T1000 (cell line): ENCODE data around the gene ZBTB39.
"Not testable (repeated sequence)": the region's sequence is repeated elsewhere in the genome, so short reads cannot be mapped to it uniquely, and the experiment has no call there.

Experiments used
- DNase-seq: peaks from one replicate; lab custom pipeline; 2025; ENCODE audit warnings: mixed read lengths; lab: John Stamatoyannopoulos, UW

Gene ZBTB39, protein sequence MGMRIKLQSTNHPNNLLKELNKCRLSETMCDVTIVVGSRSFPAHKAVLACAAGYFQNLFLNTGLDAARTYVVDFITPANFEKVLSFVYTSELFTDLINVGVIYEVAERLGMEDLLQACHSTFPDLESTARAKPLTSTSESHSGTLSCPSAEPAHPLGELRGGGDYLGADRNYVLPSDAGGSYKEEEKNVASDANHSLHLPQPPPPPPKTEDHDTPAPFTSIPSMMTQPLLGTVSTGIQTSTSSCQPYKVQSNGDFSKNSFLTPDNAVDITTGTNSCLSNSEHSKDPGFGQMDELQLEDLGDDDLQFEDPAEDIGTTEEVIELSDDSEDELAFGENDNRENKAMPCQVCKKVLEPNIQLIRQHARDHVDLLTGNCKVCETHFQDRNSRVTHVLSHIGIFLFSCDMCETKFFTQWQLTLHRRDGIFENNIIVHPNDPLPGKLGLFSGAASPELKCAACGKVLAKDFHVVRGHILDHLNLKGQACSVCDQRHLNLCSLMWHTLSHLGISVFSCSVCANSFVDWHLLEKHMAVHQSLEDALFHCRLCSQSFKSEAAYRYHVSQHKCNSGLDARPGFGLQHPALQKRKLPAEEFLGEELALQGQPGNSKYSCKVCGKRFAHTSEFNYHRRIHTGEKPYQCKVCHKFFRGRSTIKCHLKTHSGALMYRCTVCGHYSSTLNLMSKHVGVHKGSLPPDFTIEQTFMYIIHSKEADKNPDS

DNA sequence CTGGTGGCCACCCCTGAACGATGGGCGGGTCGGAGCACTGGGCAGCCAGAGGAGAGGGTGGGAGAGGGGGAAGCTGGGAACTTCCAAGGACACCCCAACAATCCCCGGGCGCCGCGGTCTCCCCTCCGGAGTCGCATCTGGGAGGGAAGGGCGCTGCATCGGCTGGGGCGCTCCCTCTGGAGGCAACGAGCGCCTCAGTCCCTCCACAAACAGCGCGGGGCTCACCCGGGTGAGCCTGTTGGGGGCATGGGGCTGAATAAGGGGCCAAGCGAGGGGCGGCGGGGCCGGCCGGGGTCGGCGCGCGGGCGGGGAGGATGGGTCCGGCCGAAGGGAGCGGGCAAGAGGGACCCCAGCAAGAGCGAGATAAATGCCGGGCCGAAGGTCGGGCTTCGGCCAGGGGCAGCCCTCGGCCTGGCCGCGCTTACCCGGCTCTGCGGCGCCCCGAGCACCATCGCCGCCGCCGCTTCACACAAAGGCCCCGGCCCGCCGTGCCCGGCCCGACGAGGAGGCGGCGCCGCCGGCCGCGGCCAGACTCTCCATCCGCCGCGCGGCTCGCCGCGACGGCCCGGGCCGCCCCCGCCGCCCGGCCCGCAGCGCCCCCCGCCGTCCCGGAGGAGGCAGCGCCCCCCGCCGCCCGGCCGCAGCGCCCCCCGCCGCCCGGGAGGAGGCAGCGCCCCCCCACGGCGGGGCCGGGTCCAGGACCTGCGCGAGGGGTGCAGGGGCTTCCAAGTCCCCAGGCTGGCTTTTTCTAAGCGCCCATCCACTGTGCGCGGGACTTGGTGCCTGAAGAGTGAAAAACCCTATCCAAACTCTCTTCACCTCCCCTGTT, at the start of gene ZBTB39:
Gene ZBTB39 (minus strand): TSS at position 567 of the 829 bp plus-strand sequence. CDS start 1,629 bp downstream, outside the sequence.
- DNase-seq = peak; percentile 36

GRCh38 chr12:57055824-57056223, 49.5 kb upstream of the ZBTB39 start:
- DNase-seq = no peak

- DNase-seq = not testable (repeated sequence)
Measured at GRCh38 chr12:57053901-57054300, 47.6 kb upstream of the ZBTB39 start.

GRCh38 chr12:57053146-57053545, 46.8 kb upstream of the ZBTB39 start:
- not testable (repeated sequence) for DNase-seq

GRCh38 chr12:57051011-57051410, 44.7 kb upstream of the ZBTB39 start:
- no peak for DNase-seq

DNA sequence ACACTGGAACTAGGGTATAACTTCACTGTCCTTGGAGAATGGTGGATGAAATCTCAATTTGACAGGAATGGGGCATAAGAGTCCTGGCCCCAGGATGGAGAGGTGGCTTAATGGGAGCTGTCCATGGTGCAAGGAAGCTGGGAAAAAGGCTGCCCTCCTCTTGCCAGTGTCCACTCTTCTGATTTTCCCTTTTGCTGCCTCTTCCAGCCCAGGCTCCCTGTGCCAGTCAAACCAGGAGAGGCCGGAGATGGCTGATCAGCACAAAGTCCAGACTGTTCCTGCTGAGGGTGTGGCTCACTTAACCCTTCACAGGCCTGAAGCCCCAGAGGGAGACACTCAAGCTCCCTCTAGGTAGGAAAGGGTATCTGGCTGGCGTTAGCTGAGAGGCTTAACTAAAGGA, 43.5 kb upstream of the ZBTB39 start, which contains the start of gene MYO1A:
Gene MYO1A (minus strand): TSS at position 240 of the 400 bp plus-strand sequence. CDS start 1,806 bp downstream, outside the sequence.
- peak; percentile 15 for DNase-seq

DNA sequence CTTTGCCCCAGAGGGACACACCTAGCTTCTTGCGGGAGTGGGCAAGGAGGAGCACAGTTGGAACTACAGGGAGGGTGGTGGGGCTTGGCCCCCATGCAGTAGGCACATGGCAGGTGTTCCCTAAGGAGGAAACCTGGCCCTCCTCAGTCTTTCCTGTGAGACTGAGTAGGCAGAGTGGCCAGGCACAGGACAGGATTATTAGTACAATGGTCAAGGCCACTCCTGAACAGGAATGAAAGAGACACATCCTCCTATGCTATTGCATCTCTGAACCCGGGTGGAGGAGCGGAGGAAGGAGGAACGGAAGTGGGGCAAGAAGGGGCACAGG, 42.7 kb upstream of the ZBTB39 start:
- DNase-seq = no peak

DNA sequence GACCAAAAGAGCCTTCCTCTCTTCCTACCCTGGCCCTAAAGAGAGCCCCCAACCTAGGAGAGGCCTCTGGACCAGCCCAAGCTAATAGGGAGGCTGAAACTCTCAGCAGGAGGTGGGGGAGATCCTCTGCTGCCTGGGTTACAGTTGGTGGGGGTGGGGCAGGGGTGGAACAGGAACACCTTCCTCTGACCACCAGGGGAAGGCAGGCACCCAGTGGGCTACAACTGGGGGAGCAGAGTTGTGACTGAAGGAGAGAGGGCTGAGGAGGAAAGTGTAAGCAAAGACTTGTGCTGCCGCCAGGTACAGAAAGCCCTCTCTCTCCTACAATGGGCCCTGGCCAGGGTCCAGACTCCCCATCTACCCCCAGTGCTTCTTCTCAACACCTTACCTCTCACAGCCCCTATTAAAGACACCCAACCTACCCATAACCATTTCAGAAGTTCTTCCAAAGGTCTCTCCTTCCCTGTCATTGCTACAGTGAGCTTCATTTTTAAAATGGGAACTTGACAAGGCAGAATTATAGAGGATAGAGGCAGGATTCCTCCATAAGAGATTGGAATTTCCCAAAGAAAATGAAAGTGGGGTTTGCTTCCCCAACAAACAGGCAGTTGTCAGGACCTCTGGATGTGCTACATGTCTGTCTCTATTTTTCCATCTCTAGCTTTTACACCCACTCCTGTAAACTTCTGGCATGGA, 42.2 kb upstream of the ZBTB39 start:
- DNase-seq = no peak

GRCh38 chr12:57047981-57048380, 41.6 kb upstream of the ZBTB39 start:
- DNase-seq = no peak

DNA sequence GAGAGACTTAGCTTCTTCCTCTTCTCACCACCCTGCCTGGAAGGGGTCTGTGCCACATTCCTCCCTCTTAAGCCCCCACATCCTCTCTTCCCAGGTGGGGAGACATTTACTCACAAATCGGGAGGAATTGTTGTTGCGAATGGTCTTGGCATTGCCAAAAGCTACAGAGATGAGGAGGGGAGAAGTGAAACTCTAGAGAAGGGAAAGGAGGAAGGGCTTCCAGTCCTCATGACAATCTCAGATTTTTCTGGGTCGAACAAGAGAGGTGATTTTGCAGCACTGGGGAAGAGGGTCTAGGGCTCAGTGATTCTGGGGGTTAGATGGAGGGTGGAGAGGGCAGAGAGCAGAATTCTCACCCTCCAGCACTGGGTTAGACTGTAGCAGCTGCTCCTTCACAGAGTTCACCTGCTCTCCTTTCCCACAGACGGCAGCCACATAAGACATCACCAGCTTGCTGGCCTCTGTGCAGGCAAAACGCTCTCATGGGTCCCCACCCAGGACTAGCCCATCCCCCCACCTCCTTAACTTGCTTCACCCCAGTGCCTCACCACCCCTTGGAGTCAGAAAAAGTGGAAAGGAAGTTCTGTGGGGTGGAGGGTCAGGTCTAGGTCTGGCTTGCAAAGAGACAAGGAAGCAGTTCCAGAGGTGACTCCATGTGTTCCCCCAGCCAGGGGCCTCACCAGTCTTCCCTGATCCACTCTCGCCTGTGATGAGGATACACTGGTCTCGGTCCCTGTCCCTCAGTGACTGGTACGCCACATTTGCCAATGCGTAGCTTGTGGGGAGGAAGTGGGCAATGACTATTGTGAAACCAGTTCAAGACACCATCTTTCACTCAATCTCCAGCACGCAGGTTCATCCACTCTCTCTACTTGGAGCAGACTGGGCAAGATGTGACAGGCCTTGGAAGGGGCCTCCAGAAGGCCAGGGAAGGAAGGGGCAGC, 40.9 kb upstream of the ZBTB39 start:
- DNase-seq = no peak

- DNase-seq = no peak
Measured at GRCh38 chr12:57046086-57046791, 39.9 kb upstream of the ZBTB39 start.

DNA sequence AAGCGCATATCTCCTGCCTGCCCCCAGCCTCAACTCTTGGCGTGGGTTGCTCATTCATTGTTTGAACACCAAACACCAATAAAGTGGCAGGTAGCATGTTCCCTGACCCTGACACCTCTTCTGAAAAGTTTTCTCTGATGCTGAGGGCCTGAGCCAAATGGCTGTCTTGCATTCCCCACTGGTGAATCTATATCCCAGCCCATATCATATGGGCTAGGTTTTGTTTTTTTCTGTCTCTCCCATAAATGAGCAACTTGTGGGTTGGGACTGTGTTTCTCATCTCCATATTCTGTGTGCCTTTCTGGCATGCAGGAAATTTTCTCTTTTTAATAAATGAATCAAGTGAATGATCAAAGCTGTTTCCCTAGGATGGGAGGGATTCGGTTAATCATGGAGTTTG, 38.5 kb upstream of the ZBTB39 start:
- no peak for DNase-seq

GRCh38 chr12:57044468-57044867, 38.1 kb upstream of the ZBTB39 start:
- no peak for DNase-seq

DNA sequence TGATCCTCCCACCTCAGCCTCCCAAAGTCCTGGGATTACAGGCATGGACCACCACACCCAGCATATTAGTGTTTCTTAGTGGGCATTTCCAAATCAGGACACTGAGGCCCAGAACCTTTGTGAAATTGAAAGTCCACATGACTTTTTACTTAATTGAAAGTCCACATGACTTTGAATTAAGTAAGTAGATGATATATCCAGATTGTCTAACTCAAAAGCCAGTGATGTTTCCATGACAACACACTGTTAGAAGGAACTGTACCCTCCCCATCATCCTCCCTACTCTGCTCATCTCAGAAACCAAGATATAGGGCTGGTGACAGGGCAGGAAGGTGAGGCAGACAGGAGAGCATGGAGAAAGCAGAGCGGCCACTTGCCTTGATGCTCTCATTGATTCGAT, 36.3 kb upstream of the ZBTB39 start:
- DNase-seq = no peak

DNA sequence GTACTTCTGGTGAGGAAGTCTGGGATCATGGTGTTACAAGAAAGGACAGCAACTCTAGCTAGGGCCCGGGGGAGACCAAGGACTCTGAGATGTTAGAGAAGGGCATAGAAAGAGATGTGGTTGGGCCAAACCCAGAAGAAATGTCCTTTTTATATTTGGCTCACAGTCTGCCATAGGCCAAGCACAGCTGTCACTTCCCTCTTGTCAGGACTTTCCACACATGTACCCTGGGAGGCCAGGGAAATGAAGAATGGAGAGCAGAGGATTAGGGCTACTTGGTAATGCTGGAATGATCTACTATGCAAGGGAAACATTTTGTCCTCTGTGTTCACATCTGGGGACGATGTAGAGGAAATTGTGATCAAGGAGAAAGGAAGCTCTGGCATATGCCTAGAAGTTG, 34.4 kb upstream of the ZBTB39 start:
- DNase-seq = no peak

DNA sequence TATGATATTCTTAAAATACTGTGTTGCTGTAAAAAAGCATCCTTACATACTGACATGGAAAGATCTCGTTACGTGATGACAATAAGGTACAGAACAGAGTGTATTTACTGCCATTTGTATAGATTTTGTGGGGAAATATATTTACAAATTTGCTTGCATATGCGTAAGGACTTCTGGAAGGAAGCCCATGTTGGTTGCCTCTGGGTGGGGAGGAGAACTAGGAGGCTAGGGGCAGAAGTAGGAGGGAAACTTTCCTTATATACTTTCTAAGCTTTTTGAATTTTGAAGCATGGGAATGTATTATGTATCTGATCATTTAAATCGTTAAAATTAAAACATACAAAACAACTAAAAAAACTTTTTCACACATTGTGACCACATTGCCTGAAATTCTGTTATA, 33.9 kb upstream of the ZBTB39 start:
- no peak for DNase-seq

- no peak for DNase-seq
Measured at GRCh38 chr12:57039016-57039798, 32.9 kb upstream of the ZBTB39 start.

GRCh38 chr12:57037264-57037663, 30.9 kb upstream of the ZBTB39 start:
- DNase-seq = no peak

DNA sequence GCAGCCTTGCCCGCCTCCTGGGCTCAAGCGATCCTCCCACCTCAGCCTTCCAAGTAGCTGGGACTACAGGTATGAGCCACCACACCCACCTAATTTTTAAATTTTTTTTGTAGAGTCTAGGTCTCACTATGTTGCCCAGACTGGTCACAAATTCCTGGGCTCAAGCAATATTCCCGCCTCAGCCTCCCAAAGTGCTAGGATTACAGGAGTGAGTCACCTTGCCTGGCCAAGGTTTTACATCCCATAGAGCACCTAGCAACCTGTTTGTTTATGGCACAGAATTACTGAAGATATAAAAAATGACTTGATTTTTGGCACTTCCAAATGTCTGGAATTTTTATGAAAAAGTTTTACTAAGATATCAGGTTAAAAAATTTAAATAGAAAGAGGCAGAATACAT, 27.1 kb upstream of the ZBTB39 start:
- no peak for DNase-seq
